NCI-H2029 treated with DMSO at 0.1 percent for 48 hours (cell line): ENCODE data around the gene LIN37.
"Not testable (repeated sequence)": the region's sequence is repeated elsewhere in the genome, so short reads cannot be mapped to it uniquely, and the experiment has no call there.

Source experiments
- DNase-seq: peaks from one replicate; lab custom pipeline; 2025; lab: John Stamatoyannopoulos, UW

LIN37 gene

GRCh38 chr19:35789978-35790944 is 41.9 kb downstream of the LIN37 start:
- no peak for DNase-seq

GRCh38 chr19:35790981-35791813 is 42.8 kb downstream of the LIN37 start:
- no peak for DNase-seq

- no peak for DNase-seq
Measured at GRCh38 chr19:35791814-35792279, 43.5 kb downstream of the LIN37 start.

- DNase-seq, result no peak
Measured at GRCh38 chr19:35792312-35792711, 43.9 kb downstream of the LIN37 start.

GRCh38 chr19:35792888-35793287 is 44.5 kb downstream of the LIN37 start:
- DNase-seq, result no peak

GRCh38 chr19:35793381-35794165 is 45.2 kb downstream of the LIN37 start:
- no peak for DNase-seq

- DNase-seq, result not testable (repeated sequence)
Measured at GRCh38 chr19:35795564-35795963, 47.2 kb downstream of the LIN37 start.

GRCh38 chr19:35796645-35797542 is 48.5 kb downstream of the LIN37 start:
- no peak for DNase-seq

GRCh38 chr19:35797663-35798062 is 49.3 kb downstream of the LIN37 start:
- DNase-seq, result no peak

- no peak for DNase-seq
Measured at GRCh38 chr19:35801828-35802227, 53.5 kb downstream of the LIN37 start.
